Sigmoid colon (tissue), 7 donors: ENCODE data around the gene DDR1. TPM values are rescaled to one million over a fixed set of nuclear protein-coding genes. Genes with fewer than 3 reads are reported as not detected.

Experiments used
- DNase-seq: peaks from one replicate; pipeline ENCODE4 v3.0.0-alpha.2; 2019
- H3K27ac ChIP-seq, 4 donors: fragments of 200-600 bp; sonication (generic); one replicate each; pipeline ENCODE4 v1.5.1; 2016 to 2019; ENCODE audit warnings: mild to moderate bottlenecking in 1 of 4
- H3K27me3 ChIP-seq, 3 donors: fragments of 200-600 bp; sonication (generic); one replicate each; pipeline ENCODE4 v1.5.1; 2019; ENCODE audit warnings: mild to moderate bottlenecking in 1 of 3
- H3K36me3 ChIP-seq, 4 donors: fragments of 200-600 bp; sonication (generic); one replicate each; pipeline ENCODE4 v1.5.1; 2016 to 2019
- H3K4me1 ChIP-seq, 4 donors: fragments of 200-600 bp; sonication (generic); one replicate each; pipeline ENCODE4 v1.5.1; 2017 to 2019
- H3K4me3 ChIP-seq, 4 donors: fragments of 200-600 bp; sonication (generic); one replicate each; pipeline ENCODE4 v1.5.1; 2017 to 2019; ENCODE audit warnings: mild to moderate bottlenecking in 2 of 4, moderate library complexity in 1 of 4
- H3K9me3 ChIP-seq, 4 donors: fragments of 200-600 bp in 3 of 4; sonication (generic) in 3 of 4; one replicate each; pipeline versions ENCODE4 v1.5.1 to v1.6.1; 2013 to 2019
- EP300 ChIP-seq, 4 donors: sonication (generic); formaldehyde crosslinking; IDR thresholded peaks; one replicate each; pipeline ENCODE4 v1.6.1; 2017; ENCODE audit warnings: antibody characterized with exemption in 4 of 4
- POLR2A ChIP-seq, 2 donors: fragments of 450-650 bp; IDR thresholded peaks; one replicate each; pipeline ENCODE4 v1.6.1; 2016; ENCODE audit warnings: antibody characterized with exemption in 2 of 2, mild to moderate bottlenecking in 2 of 2, moderate library complexity in 2 of 2
- POLR2AphosphoS5 ChIP-seq, 4 donors: sonication (generic); formaldehyde crosslinking; IDR thresholded peaks; one replicate each; pipeline ENCODE4 v1.6.1; 2017; ENCODE audit warnings: antibody characterized with exemption in 4 of 4
- WGBS, 2 donors: extraction: QIAGEN DNeasy Blood & Tissue Kit; methylation state at CpG; one replicate each; pipeline ENCODE4 v1.1.7; 2013; 5-methylcytosine and 5-hydroxymethylcytosine counted together
- intact Hi-C: fragments of 100-400 bp; cut with DNase I; formaldehyde crosslinking; loops from one replicate; pipeline ENCODE4 v1.15.1; 2023
- polyA plus RNA-seq, 3 donors: library from polyadenylated mRNA; stranded (reverse); fragments of 200-250 nt; gene quantifications; one replicate each; pipeline ENCODE4 v1.2.3, GENCODE V29; 2013
- total RNA-seq, 4 donors: library from RNA; depleted of rRNA; stranded (reverse); fragments of >200 nt; gene quantifications; one replicate each; pipeline ENCODE4 v1.1.0, GENCODE V29; 2016
- TF ChIP-seq, protein P1 (sequence below), 4 experiments: fragments of 450-650 bp in 3 of 4; fragments of 200-600 bp in 1 of 4; IDR thresholded peaks; one replicate each; pipeline ENCODE4 v1.5.1; 2016 to 2019; ENCODE audit warnings: antibody characterized with exemption in 4 of 4, mild to moderate bottlenecking in 3 of 4, moderate library complexity in 2 of 4
- donor health status: healthy with polysubstance abuse.
- donor health status: Bipolar disorder and iron deficiency.
- donor health status: healthy.

DDR1 gene
- total and polyA plus RNA-seq, 7 donors, result 7.9 to 110 (median 25.2) TPM

DNA sequence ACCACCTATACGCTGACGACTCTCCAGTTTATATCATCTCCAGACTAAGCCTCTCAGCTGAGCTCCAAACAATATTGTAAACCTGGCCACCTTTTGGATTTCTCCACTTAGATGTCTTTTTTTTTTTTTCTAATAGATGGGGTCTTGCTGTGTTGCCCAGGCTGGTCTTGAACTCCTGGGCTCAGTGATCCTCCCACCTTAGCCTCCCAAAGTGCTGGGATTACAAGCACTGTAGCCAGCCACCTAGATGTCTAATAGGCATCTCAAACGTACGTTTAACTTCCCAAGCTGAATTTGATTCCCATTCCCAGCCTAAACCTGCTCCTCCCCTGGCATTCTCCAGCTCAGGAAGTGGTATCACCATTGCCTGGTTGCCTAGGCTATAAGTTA, 5.2 kb downstream of the DDR1 start:
- DNase-seq, result no peak
- no peak for TF ChIP-seq EP300 (IDR thresholded peaks at IDR 0.05)
- TF ChIP-seq, protein P1, sequence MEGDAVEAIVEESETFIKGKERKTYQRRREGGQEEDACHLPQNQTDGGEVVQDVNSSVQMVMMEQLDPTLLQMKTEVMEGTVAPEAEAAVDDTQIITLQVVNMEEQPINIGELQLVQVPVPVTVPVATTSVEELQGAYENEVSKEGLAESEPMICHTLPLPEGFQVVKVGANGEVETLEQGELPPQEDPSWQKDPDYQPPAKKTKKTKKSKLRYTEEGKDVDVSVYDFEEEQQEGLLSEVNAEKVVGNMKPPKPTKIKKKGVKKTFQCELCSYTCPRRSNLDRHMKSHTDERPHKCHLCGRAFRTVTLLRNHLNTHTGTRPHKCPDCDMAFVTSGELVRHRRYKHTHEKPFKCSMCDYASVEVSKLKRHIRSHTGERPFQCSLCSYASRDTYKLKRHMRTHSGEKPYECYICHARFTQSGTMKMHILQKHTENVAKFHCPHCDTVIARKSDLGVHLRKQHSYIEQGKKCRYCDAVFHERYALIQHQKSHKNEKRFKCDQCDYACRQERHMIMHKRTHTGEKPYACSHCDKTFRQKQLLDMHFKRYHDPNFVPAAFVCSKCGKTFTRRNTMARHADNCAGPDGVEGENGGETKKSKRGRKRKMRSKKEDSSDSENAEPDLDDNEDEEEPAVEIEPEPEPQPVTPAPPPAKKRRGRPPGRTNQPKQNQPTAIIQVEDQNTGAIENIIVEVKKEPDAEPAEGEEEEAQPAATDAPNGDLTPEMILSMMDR (IDR thresholded peaks at IDR 0.05), result no peak
- H3K4me1 ChIP-seq, result peaks cover 0 to 35% (median 34%) of the 10 kb centered on the region in 4 donors
- H3K4me3 ChIP-seq, result no peak overlapping the region
- H3K36me3 ChIP-seq, result peaks cover 0 to 48% (median 17%) of the 10 kb centered on the region in 4 donors
- no peak overlapping the region for H3K27ac ChIP-seq
- no peaks in the 10 kb centered on the region for H3K27me3 ChIP-seq
- 73 to 91% methylated on average over 4 of the region's 4 CpGs for WGBS, 2 donors
- H3K9me3 ChIP-seq, result no peaks in the 10 kb centered on the region
- intact Hi-C loops, result no loop called here

DNA sequence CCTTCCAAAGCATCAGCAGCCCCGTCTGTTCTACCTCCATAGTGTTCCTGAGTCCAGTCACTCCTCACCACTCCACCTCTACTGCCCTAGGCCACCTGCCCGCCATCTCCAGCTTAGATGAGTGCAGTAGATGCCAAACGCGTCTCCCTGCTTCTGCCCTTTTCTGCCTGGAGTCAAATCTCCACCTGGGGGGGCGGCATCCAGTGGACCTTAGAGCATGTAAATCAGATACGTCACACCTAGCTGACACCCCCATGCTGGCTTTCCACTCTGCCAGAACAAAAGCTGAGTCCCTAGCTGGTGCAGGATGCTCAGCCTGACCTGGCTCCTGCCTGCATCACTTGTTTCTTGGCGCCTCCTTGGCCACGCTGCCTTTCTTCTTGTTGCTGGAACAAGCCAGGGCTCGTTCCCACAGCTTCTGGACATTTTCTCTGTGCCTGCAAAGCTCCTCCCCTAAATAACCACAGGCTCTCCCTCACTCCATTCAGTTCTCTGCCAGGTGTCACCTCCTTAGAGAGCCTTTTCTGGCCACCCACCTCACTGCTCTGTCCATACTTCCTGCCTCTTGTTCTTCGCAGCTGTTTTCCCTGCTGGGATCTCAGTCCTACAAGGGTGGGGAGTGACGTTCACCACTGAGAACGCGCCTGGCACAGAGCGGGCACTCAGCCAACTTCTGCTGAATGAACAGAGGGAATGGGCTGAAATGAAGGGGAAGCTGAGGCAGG, 5.8 kb downstream of the DDR1 start:
- DNase-seq, result peak; percentile 72
- H3K4me1 ChIP-seq, result peaks cover 0 to 32% (median 29%) of the 10 kb centered on the region in 4 donors
- no peaks in the 10 kb centered on the region for H3K27me3 ChIP-seq
- WGBS, 2 donors, result 87% methylated on average over 14 of the region's 14 CpGs
- no peak overlapping the region for H3K4me3 ChIP-seq
- H3K36me3 ChIP-seq, result peaks cover 2 to 54% (median 20%) of the 10 kb centered on the region in 4 donors
- TF ChIP-seq, protein P1 (IDR thresholded peaks at IDR 0.05), result no peak
- TF ChIP-seq EP300 (IDR thresholded peaks at IDR 0.05) (no peak), POLR2AphosphoS5 (IDR thresholded peaks at IDR 0.05) (no peak), POLR2A (IDR thresholded peaks at IDR 0.05) (no peak)
- H3K27ac ChIP-seq, result peak overlapping the region in 1 of 4 donors; percentile 29
- no peaks in the 10 kb centered on the region for H3K9me3 ChIP-seq
- intact Hi-C loops, result no loop called here

DNA sequence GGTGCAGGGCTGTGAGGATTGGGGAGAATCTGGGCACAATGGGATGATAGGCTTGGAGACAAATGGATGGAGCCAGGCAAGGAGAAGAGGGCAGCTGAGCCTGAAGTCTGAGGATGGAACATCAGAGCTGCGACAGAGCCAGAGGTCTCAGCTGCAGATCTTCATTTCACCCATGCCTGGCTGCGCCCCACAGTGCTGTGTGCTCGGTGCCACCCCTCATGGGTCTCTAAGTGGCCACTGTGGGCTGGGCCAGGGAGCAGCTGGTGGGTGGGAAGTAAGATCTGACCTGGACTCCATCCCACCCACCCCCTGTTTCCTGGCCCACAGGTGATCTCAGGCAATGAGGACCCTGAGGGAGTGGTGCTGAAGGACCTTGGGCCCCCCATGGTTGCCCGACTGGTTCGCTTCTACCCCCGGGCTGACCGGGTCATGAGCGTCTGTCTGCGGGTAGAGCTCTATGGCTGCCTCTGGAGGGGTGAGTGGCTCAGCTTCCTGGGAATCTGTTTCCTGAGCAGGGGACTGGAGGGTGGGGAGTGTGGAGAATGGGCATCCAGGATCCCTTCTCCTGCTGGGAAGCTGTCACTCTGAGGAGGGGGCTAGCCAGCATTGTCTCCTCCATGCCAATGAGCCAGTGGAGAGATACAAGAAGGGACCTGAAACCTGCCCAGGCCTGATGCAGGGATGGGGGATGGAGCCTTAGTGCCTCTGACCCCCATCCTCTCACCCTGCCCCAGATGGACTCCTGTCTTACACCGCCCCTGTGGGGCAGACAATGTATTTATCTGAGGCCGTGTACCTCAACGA, 6.5 kb downstream of the DDR1 start:
- TF ChIP-seq POLR2A (IDR thresholded peaks at IDR 0.05) (no peak), POLR2AphosphoS5 (IDR thresholded peaks at IDR 0.05) (no peak), EP300 (IDR thresholded peaks at IDR 0.05) (no peak)
- TF ChIP-seq, protein P1 (IDR thresholded peaks at IDR 0.05), result no peak
- H3K27me3 ChIP-seq, result no peaks in the 10 kb centered on the region
- no peak overlapping the region for H3K4me3 ChIP-seq
- no peak overlapping the region for H3K27ac ChIP-seq
- no peaks in the 10 kb centered on the region for H3K9me3 ChIP-seq
- peaks cover 0 to 24% (median 22%) of the 10 kb centered on the region in 4 donors for H3K4me1 ChIP-seq
- intact Hi-C loops, result no loop called here
- WGBS, 2 donors, result 85 to 90% methylated on average over 12 of the region's 12 CpGs
- no peak for DNase-seq
- H3K36me3 ChIP-seq, result peaks cover 5 to 61% (median 26%) of the 10 kb centered on the region in 4 donors

DNA sequence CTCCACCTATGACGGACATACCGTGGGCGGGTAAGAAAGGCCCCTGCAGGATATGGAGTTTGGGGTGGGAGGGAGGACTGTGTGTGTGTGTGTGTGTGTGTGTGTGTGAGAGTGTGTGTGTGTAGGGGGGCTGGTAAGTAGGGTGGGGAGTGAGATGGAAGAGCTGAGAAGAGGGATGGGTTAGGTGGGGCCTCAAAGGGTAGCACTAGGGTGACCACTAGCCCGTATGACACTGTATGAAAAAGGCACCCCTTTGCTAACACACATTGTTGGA, 7.1 kb downstream of the DDR1 start:
- intact Hi-C loops, result no loop called here
- TF ChIP-seq POLR2AphosphoS5 (IDR thresholded peaks at IDR 0.05), result no peak
- TF ChIP-seq, protein P1 (IDR thresholded peaks at IDR 0.05), result no peak
- TF ChIP-seq EP300 (IDR thresholded peaks at IDR 0.05), result no peak
- no peak for TF ChIP-seq POLR2A (IDR thresholded peaks at IDR 0.05)
- Histone ChIP-seq H3K27ac (no peak overlapping the region), H3K4me3 (no peak overlapping the region), H3K27me3 (no peaks in the 10 kb centered on the region), H3K36me3 (peaks cover 5 to 66% (median 27%) of the 10 kb centered on the region in 4 donors), H3K4me1 (peaks cover 0 to 19% (median 16%) of the 10 kb centered on the region in 4 donors), H3K9me3 (no peaks in the 10 kb centered on the region)
- DNase-seq, result no peak
- 90 to 93% methylated on average over 4 of the region's 4 CpGs for WGBS, 2 donors
